ENCODE data around the gene IL25.

GRCh38 chr14:23335623-23336022, 37.0 kb upstream of the IL25 start:
- no peak for TF ChIP-seq POLR2A (IDR thresholded peaks at IDR 0.05; ENCODE audit: low read depth)
- TF ChIP-seq CTCF (IDR thresholded peaks at IDR 0.05) = no peak
- TF ChIP-seq POLR2AphosphoS5 (IDR thresholded peaks at IDR 0.05) = no peak

Data from esophagus muscularis mucosa (tissue), 3 donors.